HG03378 (cell line): ENCODE results near the gene DMRTC1.
"Not testable (repeated sequence)": the region's sequence is repeated elsewhere in the genome, so short reads cannot be mapped to it uniquely, and the experiment has no call there.

Experiments
- ATAC-seq: cut with Tn5 transposase; IDR thresholded peaks from one replicate; pipeline ENCODE4 v1.9.1; 2021; ENCODE audit warnings: mild to moderate bottlenecking, moderate library complexity; ENCODE audit not compliant: unreplicated experiment

DMRTC1 gene

GRCh38 chrX:72943819-72944169 is at the start of gene DMRTC1:
DMRTC1 (minus strand) TSS chrX:72943837; CDS start chrX:72875694, 68,143 bp downstream.
- ATAC-seq = peak; percentile 70

- ATAC-seq = not testable (repeated sequence)
These were observed 37.3 kb upstream of the DMRTC1 start for GRCh38 chrX:72980894-72981469.

- not testable (repeated sequence) for ATAC-seq
These were observed 31.2 kb upstream of the DMRTC1 start for GRCh38 chrX:72974885-72975284.

GRCh38 chrX:72971859-72972258 is 28.2 kb upstream of the DMRTC1 start:
- ATAC-seq = not testable (repeated sequence)

- not testable (repeated sequence) for ATAC-seq
These were observed 16.3 kb upstream of the DMRTC1 start for GRCh38 chrX:72959971-72960370.

- peak; percentile 75 for ATAC-seq
These were observed 410 bp downstream of the DMRTC1 start for GRCh38 chrX:72943035-72943818.

- not testable (repeated sequence) for ATAC-seq
These were observed 1.4 kb downstream of the DMRTC1 start for GRCh38 chrX:72942272-72942671.

GRCh38 chrX:72937906-72938305 is 5.7 kb downstream of the DMRTC1 start, which contains the start of gene FAM236A:
FAM236A (plus strand) TSS chrX:72938206; CDS start chrX:72938263, 57 bp downstream.
- not testable (repeated sequence) for ATAC-seq

GRCh38 chrX:72936882-72937455 is 6.7 kb downstream of the DMRTC1 start:
- not testable (repeated sequence) for ATAC-seq

- ATAC-seq = not testable (repeated sequence)
These were observed 7.2 kb downstream of the DMRTC1 start for GRCh38 chrX:72936455-72936854.

- not testable (repeated sequence) for ATAC-seq
These were observed 11.4 kb downstream of the DMRTC1 start for GRCh38 chrX:72932283-72932682.

GRCh38 chrX:72916096-72916495 is 27.5 kb downstream of the DMRTC1 start:
- not testable (repeated sequence) for ATAC-seq

GRCh38 chrX:72912315-72912714 is 31.3 kb downstream of the DMRTC1 start, which contains the start of gene FAM236C:
FAM236C (plus strand) TSS chrX:72912615; CDS start chrX:72912715, 100 bp downstream.
- ATAC-seq = not testable (repeated sequence)

GRCh38 chrX:72889740-72890139 is 53.9 kb downstream of the DMRTC1 start:
- not testable (repeated sequence) for ATAC-seq

GRCh38 chrX:72882898-72883297 is 60.7 kb downstream of the DMRTC1 start:
- ATAC-seq = not testable (repeated sequence)

- ATAC-seq = not testable (repeated sequence)
These were observed 106.1 kb downstream of the DMRTC1 start for GRCh38 chrX:72837532-72837931.

- not testable (repeated sequence) for ATAC-seq
These were observed 112.9 kb downstream of the DMRTC1 start for GRCh38 chrX:72830701-72831100.
